Lower leg skin (tissue), 4 donors: ENCODE measurements around the gene MCTP1. TPM values are rescaled to one million over a fixed set of nuclear protein-coding genes. Genes with fewer than 3 reads are reported as not detected.

Experiments used
- DNase-seq, 2 donors: peaks; one replicate each; pipeline ENCODE4 v3.0.0-alpha.2; 2019; ENCODE audit warnings: low spot score in 2 of 2
- H3K4me3 ChIP-seq: fragments of 200-600 bp; sonication (generic); 2 replicates; pipeline ENCODE4 v1.5.1; 2017; ENCODE audit warnings: mild to moderate bottlenecking, low read depth; ENCODE audit not compliant: poor library complexity, severe bottlenecking
- CTCF ChIP-seq, 3 donors: fragments of 450-650 bp; IDR thresholded peaks; one replicate each; pipeline ENCODE4 v1.5.1; 2016; ENCODE audit warnings: antibody characterized with exemption in 3 of 3, mild to moderate bottlenecking in 3 of 3, moderate library complexity in 2 of 3
- POLR2A ChIP-seq, 2 donors: fragments of 450-650 bp; IDR thresholded peaks; one replicate each; pipeline ENCODE4 v1.6.1; 2016 to 2017; ENCODE audit warnings: antibody characterized with exemption in 2 of 2, mild to moderate bottlenecking in 1 of 2, moderate library complexity in 1 of 2
- WGBS, 2 donors: methylation state at CpG; one replicate each; pipeline ENCODE4 v1.1.5; 2018; 5-methylcytosine and 5-hydroxymethylcytosine counted together
- intact Hi-C: fragments of 100-400 bp; cut with DNase I; formaldehyde crosslinking; loops from one replicate; pipeline ENCODE4 v1.15.0; 2023; ENCODE audit warnings: low total_unique reads
- total RNA-seq, 4 donors: library from RNA; depleted of rRNA; stranded (reverse); fragments of >200 nt; gene quantifications; one replicate each; pipeline ENCODE4 v1.1.0, GENCODE V29; 2016

The MCTP1 gene
- total RNA-seq, 4 donors from 2014 or later = 6.3 to 36.5 (median 9.8) TPM

GRCh38 chr5:95070453-95070852 is 214.4 kb downstream of the MCTP1 start:
- no peak overlapping the region for H3K4me3 ChIP-seq
- TF ChIP-seq POLR2A (IDR thresholded peaks at IDR 0.05) (no peak), CTCF (IDR thresholded peaks at IDR 0.05) (no peak)
- no peak for DNase-seq
- WGBS, 2 donors = 96 to 98% methylated on average over 2 of the region's 2 CpGs
- intact Hi-C loops = no loop called here

- intact Hi-C loops = no loop called here
- TF ChIP-seq POLR2A (IDR thresholded peaks at IDR 0.05) = no peak
- TF ChIP-seq CTCF (IDR thresholded peaks at IDR 0.05) = no peak
- no peak overlapping the region for H3K4me3 ChIP-seq
- no peak for DNase-seq
- 49 to 63% methylated on average over 5 of the region's 5 CpGs for WGBS, 2 donors
These were observed 214.9 kb downstream of the MCTP1 start for GRCh38 chr5:95069948-95070347.

GRCh38 chr5:95069021-95069420 is 215.9 kb downstream of the MCTP1 start:
- intact Hi-C loops = no loop called here
- no peak overlapping the region for H3K4me3 ChIP-seq
- no peak for DNase-seq
- TF ChIP-seq POLR2A (IDR thresholded peaks at IDR 0.05) (no peak), CTCF (IDR thresholded peaks at IDR 0.05) (no peak)
- 47 to 57% methylated on average over 2 of the region's 2 CpGs for WGBS, 2 donors

GRCh38 chr5:95068289-95068910 is 216.5 kb downstream of the MCTP1 start:
- H3K4me3 ChIP-seq = no peak overlapping the region
- DNase-seq = no peak
- TF ChIP-seq CTCF (IDR thresholded peaks at IDR 0.05) = no peak
- TF ChIP-seq POLR2A (IDR thresholded peaks at IDR 0.05) = no peak
- 48 to 50% methylated on average over 7 of the region's 7 CpGs for WGBS, 2 donors
- intact Hi-C loops = no loop called here

GRCh38 chr5:95066048-95066447 is 218.8 kb downstream of the MCTP1 start:
- DNase-seq = no peak
- intact Hi-C loops = no loop called here
- WGBS, 2 donors = 73 to 87% methylated on average over 1 of the region's 1 CpG
- no peak overlapping the region for H3K4me3 ChIP-seq
- TF ChIP-seq CTCF (IDR thresholded peaks at IDR 0.05) (no peak), POLR2A (IDR thresholded peaks at IDR 0.05) (no peak)

GRCh38 chr5:95063492-95063891 is 221.4 kb downstream of the MCTP1 start:
- intact Hi-C loops = no loop called here
- WGBS, 2 donors = 85 to 89% methylated on average over 2 of the region's 2 CpGs
- no peak for TF ChIP-seq CTCF (IDR thresholded peaks at IDR 0.05)
- TF ChIP-seq POLR2A (IDR thresholded peaks at IDR 0.05) = no peak
- DNase-seq = no peak
- no peak overlapping the region for H3K4me3 ChIP-seq
